Glutamatergic neuron (in vitro differentiated cells): ENCODE measurements around the gene HDAC4. TPM values are rescaled to one million over a fixed set of nuclear protein-coding genes. Genes with fewer than 3 reads are reported as not detected.
A peak's percentile ranks its signal among the peaks of the same experiment; 100 is the strongest.

Experiments used
- DNase-seq: peaks from one replicate; pipeline ENCODE4 v3.0.0; 2022
- H3K27ac Mint-ChIP-seq: one replicate; pipeline ENCODE4 v1.8.0; 2020; ENCODE audit warnings: mild to moderate bottlenecking, mixed read lengths, inconsistent platforms; ENCODE audit not compliant: unreplicated experiment
- H3K27me3 Mint-ChIP-seq: one replicate; pipeline ENCODE4 v1.8.0; 2020; ENCODE audit warnings: mild to moderate bottlenecking, moderate library complexity, mixed read lengths, inconsistent platforms; ENCODE audit not compliant: unreplicated experiment
- H3K36me3 Mint-ChIP-seq: one replicate; pipeline ENCODE4 v1.8.0; 2020; ENCODE audit warnings: mild to moderate bottlenecking, mixed read lengths, inconsistent platforms; ENCODE audit not compliant: unreplicated experiment
- H3K4me1 Mint-ChIP-seq: one replicate; pipeline ENCODE4 v1.8.0; 2020; ENCODE audit warnings: mild to moderate bottlenecking, low read depth, mixed read lengths, inconsistent platforms; ENCODE audit not compliant: unreplicated experiment
- H3K4me3 Mint-ChIP-seq: one replicate; pipeline ENCODE4 v1.8.0; 2020; ENCODE audit warnings: mild to moderate bottlenecking, mixed read lengths, inconsistent platforms; ENCODE audit not compliant: unreplicated experiment
- H3K9me3 Mint-ChIP-seq: one replicate; pipeline ENCODE4 v1.8.0; 2020; ENCODE audit warnings: mild to moderate bottlenecking, moderate library complexity, mixed read lengths, inconsistent platforms; ENCODE audit not compliant: unreplicated experiment
- total RNA-seq: library from RNA; stranded (reverse); fragmentation: NEBNext Ultra II Directional; extraction: Animal tissue kit (Norgen Biotek cat#: 25700); gene quantifications from one replicate; pipeline ENCODE4 v1.2.1, GENCODE V29; 2021; ENCODE audit not compliant: unreplicated experiment
- TF ChIP-seq, protein P1 (sequence below): fragments of 200-600 bp; sonication (generic); IDR thresholded peaks from one replicate; pipeline ENCODE4 v1.5.0; 2021; ENCODE audit not compliant: partially characterized antibody, unreplicated experiment

The HDAC4 gene
- total RNA-seq, 1 donor from 2014 or later, result 90.6 TPM

DNA sequence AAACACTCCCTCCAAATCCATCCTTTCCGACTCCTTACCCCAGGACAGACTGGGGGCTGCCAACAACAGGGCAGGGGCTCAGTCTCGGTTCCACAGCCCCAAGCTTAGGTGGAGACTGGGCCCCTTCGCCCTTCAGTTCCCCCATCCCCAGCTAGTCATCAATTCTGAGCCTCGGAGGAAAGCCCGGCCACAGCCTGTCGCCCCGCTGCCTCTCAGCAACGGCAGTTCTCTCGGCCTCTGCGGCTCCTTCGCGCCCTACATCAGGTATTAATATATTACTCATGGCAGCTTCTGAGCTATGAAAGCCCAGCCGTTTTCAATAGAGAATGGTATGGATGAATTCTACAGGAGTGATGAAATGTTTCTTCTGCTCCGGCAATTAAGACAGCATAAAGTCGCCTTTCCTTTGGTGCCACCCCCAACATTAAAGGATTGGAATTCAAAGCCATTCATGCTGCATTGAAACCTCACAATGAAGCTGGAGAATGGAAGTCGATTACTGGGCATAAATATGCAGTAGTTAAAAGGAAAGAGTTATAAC lies 2.8 kb downstream of the HDAC4 start:
- TF ChIP-seq, protein P1, sequence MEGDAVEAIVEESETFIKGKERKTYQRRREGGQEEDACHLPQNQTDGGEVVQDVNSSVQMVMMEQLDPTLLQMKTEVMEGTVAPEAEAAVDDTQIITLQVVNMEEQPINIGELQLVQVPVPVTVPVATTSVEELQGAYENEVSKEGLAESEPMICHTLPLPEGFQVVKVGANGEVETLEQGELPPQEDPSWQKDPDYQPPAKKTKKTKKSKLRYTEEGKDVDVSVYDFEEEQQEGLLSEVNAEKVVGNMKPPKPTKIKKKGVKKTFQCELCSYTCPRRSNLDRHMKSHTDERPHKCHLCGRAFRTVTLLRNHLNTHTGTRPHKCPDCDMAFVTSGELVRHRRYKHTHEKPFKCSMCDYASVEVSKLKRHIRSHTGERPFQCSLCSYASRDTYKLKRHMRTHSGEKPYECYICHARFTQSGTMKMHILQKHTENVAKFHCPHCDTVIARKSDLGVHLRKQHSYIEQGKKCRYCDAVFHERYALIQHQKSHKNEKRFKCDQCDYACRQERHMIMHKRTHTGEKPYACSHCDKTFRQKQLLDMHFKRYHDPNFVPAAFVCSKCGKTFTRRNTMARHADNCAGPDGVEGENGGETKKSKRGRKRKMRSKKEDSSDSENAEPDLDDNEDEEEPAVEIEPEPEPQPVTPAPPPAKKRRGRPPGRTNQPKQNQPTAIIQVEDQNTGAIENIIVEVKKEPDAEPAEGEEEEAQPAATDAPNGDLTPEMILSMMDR, result no peak
- Mint-ChIP-seq H3K4me3 (peak overlapping the region; percentile 88), H3K27me3 (peaks cover 8% of the 10 kb centered on the region)

DNA sequence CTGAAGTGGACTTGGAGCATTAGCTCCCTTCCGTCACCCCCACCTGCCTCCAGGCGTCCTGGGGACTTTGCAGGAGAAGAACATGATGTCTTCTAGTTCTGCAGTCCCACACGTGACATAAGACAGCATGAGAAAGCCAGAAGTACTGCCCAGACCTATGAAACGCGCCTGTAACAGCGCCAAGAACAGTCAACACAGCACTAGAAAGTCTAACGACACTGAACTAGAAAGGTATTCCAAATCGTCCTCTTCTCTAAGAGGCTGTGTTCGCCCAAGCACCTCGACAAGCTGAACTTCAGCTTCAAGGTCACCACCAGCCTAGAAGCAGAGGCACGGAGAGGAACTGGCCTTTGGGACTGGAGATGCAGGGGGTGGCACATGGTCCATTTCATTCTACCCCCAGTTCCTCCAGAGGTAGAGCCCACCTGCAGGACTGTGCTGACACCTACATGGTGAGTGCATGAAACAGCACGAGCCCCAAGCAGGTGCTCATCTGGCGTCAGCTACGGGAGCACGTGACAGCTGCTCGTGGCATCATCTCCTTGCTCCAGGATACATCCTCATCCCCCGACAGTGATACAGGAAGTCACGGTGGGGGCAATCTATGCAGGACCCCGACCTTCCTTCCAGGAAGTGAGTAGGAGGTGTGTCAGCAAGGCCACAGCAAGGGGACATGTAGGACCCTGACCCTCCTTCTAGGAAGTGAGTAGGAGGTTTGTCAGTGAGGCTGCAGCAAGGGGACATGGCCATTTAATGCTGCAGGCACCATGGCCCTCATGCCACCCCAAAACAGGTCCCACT lies 3.7 kb downstream of the HDAC4 start:
- Mint-ChIP-seq H3K27ac (peak overlapping the region; percentile 90), H3K27me3 (peaks cover 9% of the 10 kb centered on the region), H3K36me3 (no peaks in the 10 kb centered on the region), H3K4me3 (peak overlapping the region; percentile 88), H3K4me1 (peaks cover 46% of the 10 kb centered on the region), H3K9me3 (peaks cover 22% of the 10 kb centered on the region)
- TF ChIP-seq, protein P1, result no peak
- DNase-seq, result no peak

More for the DNA sequence above, 2.8 kb downstream of the HDAC4 start:
- H3K36me3 Mint-ChIP-seq, result no peaks in the 10 kb centered on the region
- peaks cover 23% of the 10 kb centered on the region for H3K9me3 Mint-ChIP-seq
- DNase-seq, result no peak
- peaks cover 49% of the 10 kb centered on the region for H3K4me1 Mint-ChIP-seq
- peak overlapping the region; percentile 90 for H3K27ac Mint-ChIP-seq

DNA sequence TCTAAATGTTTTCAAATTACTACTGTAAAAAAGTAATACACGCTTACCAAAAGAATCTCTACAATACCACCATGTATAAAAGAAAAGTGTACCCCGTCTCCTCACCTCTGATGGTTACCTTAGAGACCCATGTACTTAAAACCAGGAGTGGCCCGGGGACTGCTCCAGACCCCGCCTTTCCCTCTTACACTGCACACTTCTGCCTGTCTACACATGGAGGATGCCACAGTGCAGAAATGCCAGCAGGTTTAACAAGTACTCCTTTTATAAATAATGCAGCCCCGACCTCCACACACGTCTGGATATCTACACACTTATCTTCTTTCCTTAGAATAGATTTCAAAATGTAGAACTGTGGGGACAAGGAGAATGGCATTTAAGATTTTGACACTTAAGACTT lies 5.3 kb downstream of the HDAC4 start:
- peaks cover 9% of the 10 kb centered on the region for H3K27me3 Mint-ChIP-seq
- peaks cover 51% of the 10 kb centered on the region for H3K4me1 Mint-ChIP-seq
- TF ChIP-seq, protein P1, result no peak
- peaks cover 20% of the 10 kb centered on the region for H3K9me3 Mint-ChIP-seq
- H3K36me3 Mint-ChIP-seq, result no peaks in the 10 kb centered on the region
- H3K27ac Mint-ChIP-seq, result no peak overlapping the region
- no peak overlapping the region for H3K4me3 Mint-ChIP-seq
- DNase-seq, result no peak

DNA sequence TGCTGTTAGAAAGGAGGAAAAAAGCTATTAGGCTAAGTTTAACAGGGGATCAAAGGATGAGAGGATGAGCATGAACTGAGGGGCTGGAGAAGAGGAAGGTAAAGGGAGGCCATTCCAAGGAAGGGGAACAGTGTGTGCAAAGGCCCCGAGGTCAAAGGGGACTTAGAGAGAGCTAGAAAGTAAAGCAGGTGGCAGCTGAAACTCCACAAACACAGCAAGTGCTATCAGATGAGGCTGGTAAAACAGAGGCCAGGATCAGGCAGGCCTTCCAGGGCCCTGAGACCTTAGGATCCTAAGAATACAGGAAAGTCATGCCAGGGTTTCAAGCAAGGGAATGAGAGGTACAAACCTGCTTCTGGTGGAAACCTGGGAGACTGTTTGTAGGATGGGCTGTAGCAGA lies 5.8 kb downstream of the HDAC4 start:
- H3K27me3 Mint-ChIP-seq, result peaks cover 9% of the 10 kb centered on the region
- no peak overlapping the region for H3K4me3 Mint-ChIP-seq
- H3K27ac Mint-ChIP-seq, result no peak overlapping the region
- DNase-seq, result no peak
- H3K36me3 Mint-ChIP-seq, result peaks cover 3% of the 10 kb centered on the region
- TF ChIP-seq, protein P1, result no peak
- H3K4me1 Mint-ChIP-seq, result peaks cover 51% of the 10 kb centered on the region
- peaks cover 22% of the 10 kb centered on the region for H3K9me3 Mint-ChIP-seq

DNA sequence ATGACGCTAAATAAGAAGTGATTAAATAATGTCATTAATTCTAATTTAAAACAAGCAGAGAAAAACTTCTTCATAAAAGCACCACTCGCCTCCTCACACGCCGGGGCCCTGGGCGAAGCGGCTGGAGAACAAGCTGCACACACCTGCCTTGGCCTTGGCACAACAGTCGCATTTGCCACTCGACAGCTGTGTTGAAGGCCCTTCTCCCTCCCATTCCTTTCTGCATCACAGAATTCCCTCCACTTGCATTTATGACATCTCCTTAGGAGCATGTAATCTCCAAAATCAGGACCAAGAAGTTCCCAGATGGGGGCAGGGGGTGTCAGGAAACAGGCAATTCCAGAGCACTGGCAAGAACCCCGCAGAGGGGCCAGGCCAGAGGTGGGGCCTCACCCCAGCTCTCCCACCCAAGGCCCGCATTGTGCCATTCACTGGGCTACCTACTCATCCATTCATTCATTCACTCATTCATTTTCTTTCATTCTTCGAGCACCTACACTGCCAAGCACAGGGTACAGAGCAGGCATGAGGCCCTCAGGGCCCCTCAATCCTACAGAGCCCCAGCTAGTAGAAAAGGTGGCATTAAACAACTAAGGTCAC lies 6.4 kb downstream of the HDAC4 start:
- Mint-ChIP-seq H3K27ac (no peak overlapping the region), H3K4me3 (peak overlapping the region; percentile 14), H3K27me3 (peaks cover 9% of the 10 kb centered on the region), H3K36me3 (peaks cover 4% of the 10 kb centered on the region), H3K9me3 (peaks cover 17% of the 10 kb centered on the region), H3K4me1 (peaks cover 51% of the 10 kb centered on the region)
- TF ChIP-seq, protein P1, result no peak
- no peak for DNase-seq
